ENCODE results near the gene ANKS1B.

ANKS1B gene

DNA sequence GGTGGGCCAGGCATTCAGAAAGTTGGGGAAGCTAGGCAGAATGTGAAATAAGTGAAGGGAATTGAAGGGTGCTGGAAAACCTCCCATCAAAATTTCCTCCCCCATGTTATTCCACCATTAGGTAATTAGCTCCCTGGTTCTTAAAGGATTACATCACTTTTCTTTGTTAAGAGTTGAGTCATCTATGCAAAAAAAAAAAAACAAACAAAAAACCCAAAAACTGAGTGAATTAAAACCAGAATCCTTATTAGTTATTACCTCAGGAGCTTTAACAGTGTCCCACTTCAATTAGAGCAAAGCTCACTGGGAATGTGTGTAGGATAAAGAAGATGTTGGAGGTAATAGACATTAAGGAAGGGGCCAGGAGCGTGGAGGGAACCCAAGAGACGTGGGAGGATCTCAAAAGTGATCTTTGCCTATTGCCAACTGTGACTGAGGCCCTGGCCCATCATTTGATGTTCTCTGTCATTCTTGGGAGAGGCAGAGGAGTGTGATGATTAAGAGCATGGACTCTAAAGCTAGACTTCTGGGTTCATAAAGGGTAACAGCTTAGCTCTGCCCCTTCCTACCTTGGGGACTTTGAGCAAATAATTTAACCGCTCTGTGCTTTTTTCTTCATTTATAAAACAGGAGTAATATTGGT, 975.0 kb downstream of the ANKS1B start:
- TF ChIP-seq, protein P1, sequence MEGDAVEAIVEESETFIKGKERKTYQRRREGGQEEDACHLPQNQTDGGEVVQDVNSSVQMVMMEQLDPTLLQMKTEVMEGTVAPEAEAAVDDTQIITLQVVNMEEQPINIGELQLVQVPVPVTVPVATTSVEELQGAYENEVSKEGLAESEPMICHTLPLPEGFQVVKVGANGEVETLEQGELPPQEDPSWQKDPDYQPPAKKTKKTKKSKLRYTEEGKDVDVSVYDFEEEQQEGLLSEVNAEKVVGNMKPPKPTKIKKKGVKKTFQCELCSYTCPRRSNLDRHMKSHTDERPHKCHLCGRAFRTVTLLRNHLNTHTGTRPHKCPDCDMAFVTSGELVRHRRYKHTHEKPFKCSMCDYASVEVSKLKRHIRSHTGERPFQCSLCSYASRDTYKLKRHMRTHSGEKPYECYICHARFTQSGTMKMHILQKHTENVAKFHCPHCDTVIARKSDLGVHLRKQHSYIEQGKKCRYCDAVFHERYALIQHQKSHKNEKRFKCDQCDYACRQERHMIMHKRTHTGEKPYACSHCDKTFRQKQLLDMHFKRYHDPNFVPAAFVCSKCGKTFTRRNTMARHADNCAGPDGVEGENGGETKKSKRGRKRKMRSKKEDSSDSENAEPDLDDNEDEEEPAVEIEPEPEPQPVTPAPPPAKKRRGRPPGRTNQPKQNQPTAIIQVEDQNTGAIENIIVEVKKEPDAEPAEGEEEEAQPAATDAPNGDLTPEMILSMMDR (conservative IDR thresholded peaks at IDR 0.05; ENCODE audit: control insufficient read depth, insufficient read depth, low read depth, low read length), result no peak
- no peak overlapping the region for H3K4me3 ChIP-seq (ENCODE audit: control insufficient read depth, low read depth, low read length)
- DNase-seq (ENCODE audit: low read depth), result peak; percentile 20

DNA sequence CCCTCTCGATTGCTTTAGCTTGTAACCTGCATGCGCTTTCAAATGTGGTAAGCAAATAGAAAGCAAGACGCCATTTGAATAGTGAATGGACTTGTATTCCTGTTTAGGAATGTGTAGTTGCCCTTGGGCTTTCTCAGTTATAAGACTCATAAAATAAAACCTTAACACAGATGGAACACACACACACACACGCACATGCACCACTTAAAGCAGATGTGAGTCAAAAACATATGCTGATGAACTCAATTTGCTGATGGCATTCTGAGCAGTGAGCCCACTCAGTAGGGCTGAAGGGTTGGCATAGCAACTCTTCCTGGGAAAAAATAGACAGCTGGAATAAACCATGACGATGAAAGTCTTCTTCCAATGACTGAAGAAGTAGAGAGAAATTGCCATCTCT, 979.1 kb downstream of the ANKS1B start:
- TF ChIP-seq, protein P1 (conservative IDR thresholded peaks at IDR 0.05; ENCODE audit: control insufficient read depth, insufficient read depth, low read depth, low read length), result no peak
- DNase-seq (ENCODE audit: low read depth), result no peak
- H3K4me3 ChIP-seq (ENCODE audit: control insufficient read depth, low read depth, low read length), result no peak overlapping the region

DNA sequence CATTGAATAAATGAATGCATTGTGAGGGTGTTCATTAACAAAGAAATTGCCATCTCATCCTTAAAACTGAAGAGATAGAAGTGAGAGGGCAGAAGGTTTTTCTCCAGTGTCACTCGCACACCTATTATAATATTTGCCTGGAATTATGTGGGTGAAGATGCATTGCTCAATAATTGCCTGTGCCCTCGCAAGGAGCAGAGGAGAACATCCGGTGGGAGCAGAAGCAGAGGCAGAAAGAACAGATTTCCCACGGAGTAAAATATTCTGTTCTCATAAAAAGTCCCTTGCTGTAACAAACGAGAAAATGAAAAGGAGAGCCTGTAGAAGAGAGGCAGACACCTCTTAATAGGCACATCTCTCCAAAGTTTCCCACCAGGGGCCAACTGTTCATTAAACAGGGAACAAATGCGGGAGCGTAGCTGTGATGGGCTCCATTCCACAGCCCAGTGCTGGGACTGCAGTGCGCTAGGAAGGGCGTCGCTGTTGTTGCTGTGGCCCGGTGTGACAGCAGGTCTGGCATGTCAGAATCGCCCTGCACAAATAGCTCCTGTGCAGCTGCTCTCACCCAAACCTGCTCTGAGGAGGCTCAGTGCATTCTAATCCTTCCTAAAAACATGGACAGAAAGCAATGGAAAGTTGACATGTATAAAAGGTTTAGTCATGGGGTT, 979.8 kb downstream of the ANKS1B start:
- DNase-seq (ENCODE audit: low read depth), result no peak
- no peak overlapping the region for H3K4me3 ChIP-seq (ENCODE audit: control insufficient read depth, low read depth, low read length)
- TF ChIP-seq, protein P1 (conservative IDR thresholded peaks at IDR 0.05; ENCODE audit: control insufficient read depth, insufficient read depth, low read depth, low read length), result no peak

DNA sequence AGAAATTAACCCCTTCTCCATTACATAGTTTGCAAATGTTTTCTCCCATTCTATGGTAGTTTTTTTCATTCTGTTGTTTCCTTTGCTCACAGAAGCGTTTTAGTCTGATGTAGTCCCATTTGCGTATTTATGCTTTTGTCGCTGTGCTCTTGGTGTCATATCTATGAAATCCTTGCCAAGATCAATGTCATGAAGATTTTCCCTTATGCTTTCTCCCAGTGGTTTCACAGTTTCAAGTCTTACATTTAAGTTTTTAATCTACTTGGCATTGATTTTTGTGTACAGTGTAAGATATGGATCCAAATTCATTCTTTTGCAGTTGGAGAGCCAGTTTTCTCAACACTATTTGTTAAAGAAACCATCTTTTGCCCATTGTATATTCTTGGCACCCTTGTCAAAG, 982.0 kb downstream of the ANKS1B start:
- no peak overlapping the region for H3K4me3 ChIP-seq (ENCODE audit: control insufficient read depth, low read depth, low read length)
- no peak for DNase-seq (ENCODE audit: low read depth)
- TF ChIP-seq, protein P1 (conservative IDR thresholded peaks at IDR 0.05; ENCODE audit: control insufficient read depth, insufficient read depth, low read depth, low read length), result no peak

DNA sequence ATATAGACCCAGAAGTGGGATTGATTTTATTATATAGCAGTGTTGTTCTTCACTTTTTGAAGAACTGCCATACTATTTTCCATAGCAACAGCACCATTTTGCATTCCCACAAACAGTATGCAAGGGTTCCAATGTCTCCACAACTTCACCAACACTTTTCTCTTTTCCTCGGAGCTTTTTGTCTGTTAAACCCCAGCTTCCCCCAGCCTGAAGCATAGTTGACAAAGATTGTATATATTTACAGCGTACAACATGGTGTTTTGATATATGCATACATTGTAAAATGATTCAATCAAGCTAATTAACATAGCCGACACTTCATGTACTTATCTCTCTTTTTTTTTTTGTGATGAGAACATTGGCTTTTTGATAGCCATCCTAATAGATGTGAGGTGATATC, 982.6 kb downstream of the ANKS1B start:
- H3K4me3 ChIP-seq (ENCODE audit: control insufficient read depth, low read depth, low read length), result no peak overlapping the region

DNA sequence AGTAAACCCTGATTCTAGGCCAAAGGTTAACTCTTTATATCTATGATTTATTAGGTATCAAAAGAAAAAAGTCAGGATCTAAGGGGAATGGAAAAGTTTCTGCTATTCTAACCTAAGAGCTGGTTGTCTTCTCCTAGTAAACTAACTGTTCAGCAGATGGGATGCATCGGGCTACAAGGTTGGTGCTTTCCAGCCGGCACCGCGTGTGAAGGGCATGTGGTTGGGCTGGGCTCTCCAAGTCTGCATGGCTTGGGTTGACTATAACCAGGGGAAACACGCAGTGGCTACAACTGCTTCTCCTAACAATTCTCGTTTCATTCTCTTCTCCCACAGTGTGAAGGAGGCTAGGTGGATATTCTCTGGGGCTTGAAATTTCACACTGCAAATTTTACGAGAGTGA, 985.2 kb downstream of the ANKS1B start:
- TF ChIP-seq, protein P1 (conservative IDR thresholded peaks at IDR 0.05; ENCODE audit: control insufficient read depth, insufficient read depth, low read depth, low read length), result no peak
- no peak for DNase-seq (ENCODE audit: low read depth)
- no peak overlapping the region for H3K4me3 ChIP-seq (ENCODE audit: control insufficient read depth, low read depth, low read length)

More for the DNA sequence above, 982.6 kb downstream of the ANKS1B start:
- TF ChIP-seq, protein P1 (conservative IDR thresholded peaks at IDR 0.05; ENCODE audit: control insufficient read depth, insufficient read depth, low read depth, low read length), result no peak
- no peak for DNase-seq (ENCODE audit: low read depth)

Measured in fibroblast of mammary gland (primary cell).